Hepatocyte (in vitro differentiated cells): ENCODE measurements around the gene EYS.

Experiments used
- CTCF ChIP-seq: fragments of 200-600 bp; sonication (generic); IDR thresholded peaks from 2 replicates; pipeline ENCODE4 v1.5.1; 2016; ENCODE audit warnings: antibody characterized with exemption, mild to moderate bottlenecking; ENCODE audit not compliant: poor library complexity
- EZH2 ChIP-seq: fragments of 200-600 bp; sonication (generic); IDR thresholded peaks from 2 replicates; pipeline ENCODE4 v1.6.1; 2016; ENCODE audit warnings: antibody characterized with exemption, mild to moderate bottlenecking, borderline replicate concordance

GRCh38 chr6:64012351-64013001 lies 1694.5 kb downstream of the EYS start:
- TF ChIP-seq CTCF: peak; percentile 90
- no peak for TF ChIP-seq EZH2
